GM23338 (cell line): ENCODE data around the gene C11orf24.

Experiments used
- CREB1 ChIP-seq: fragments of 250-450 bp; sonication (Bioruptor Pico); IDR thresholded peaks from 2 replicates; pipeline ENCODE4 v1.5.0; 2020; ENCODE audit warnings: low read depth, mild to moderate bottlenecking, moderate library complexity
- EZH2 ChIP-seq: fragments of 200-600 bp; sonication (generic); IDR thresholded peaks from one replicate; pipeline ENCODE4 v1.8.0; 2017; ENCODE audit warnings: antibody characterized with exemption, mild to moderate bottlenecking, low read depth; ENCODE audit not compliant: unreplicated experiment
- EZH2phosphoT487 ChIP-seq: fragments of 200-600 bp; sonication (generic); IDR thresholded peaks from one replicate; pipeline ENCODE4 v1.8.1; 2018; ENCODE audit warnings: antibody characterized with exemption; ENCODE audit not compliant: unreplicated experiment
- POLR2AphosphoS5 ChIP-seq: IDR thresholded peaks from 2 replicates; pipeline ENCODE4 v1.6.1; 2016; ENCODE audit warnings: antibody characterized with exemption, low read depth
- TF ChIP-seq, protein P1 (sequence below), 2 experiments: fragments of 200-600 bp in 1 of 2; sonication (generic) in 1 of 2; conservative IDR thresholded peaks; 2 replicates each; pipeline versions ENCODE4 v1.5.1 to v1.6.1; 2016 to 2017; ENCODE audit warnings: antibody characterized with exemption in 2 of 2, low read depth in 2 of 2, mild to moderate bottlenecking in 2 of 2, moderate library complexity in 1 of 2
- TF ChIP-seq, protein P2 (sequence below): IDR thresholded peaks from one replicate; pipeline ENCODE4 v1.6.1; 2018; ENCODE audit warnings: antibody characterized with exemption; ENCODE audit not compliant: unreplicated experiment

DNA sequence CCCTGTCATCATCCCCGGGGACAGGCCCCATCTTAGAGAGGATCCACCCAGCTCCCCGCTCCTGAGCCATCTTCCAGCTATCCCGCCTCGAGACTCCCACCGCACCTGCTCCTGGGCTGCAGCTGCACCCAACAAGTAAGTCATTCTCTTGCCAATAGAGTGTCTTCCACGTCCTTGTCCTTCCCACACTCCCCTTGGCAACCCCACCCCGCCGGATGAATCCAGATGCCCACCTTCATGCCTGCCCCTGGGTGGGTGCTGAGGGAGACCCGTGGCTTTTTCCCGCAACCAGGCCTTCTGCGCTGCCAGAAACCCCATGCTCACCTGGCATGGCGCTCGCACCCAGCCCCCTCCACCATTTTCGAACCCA lies 11.1 kb upstream of the C11orf24 start:
- TF ChIP-seq CREB1 (CRISPR knock-in tag), result no peak
- no peak for TF ChIP-seq EZH2
- TF ChIP-seq, protein P1, sequence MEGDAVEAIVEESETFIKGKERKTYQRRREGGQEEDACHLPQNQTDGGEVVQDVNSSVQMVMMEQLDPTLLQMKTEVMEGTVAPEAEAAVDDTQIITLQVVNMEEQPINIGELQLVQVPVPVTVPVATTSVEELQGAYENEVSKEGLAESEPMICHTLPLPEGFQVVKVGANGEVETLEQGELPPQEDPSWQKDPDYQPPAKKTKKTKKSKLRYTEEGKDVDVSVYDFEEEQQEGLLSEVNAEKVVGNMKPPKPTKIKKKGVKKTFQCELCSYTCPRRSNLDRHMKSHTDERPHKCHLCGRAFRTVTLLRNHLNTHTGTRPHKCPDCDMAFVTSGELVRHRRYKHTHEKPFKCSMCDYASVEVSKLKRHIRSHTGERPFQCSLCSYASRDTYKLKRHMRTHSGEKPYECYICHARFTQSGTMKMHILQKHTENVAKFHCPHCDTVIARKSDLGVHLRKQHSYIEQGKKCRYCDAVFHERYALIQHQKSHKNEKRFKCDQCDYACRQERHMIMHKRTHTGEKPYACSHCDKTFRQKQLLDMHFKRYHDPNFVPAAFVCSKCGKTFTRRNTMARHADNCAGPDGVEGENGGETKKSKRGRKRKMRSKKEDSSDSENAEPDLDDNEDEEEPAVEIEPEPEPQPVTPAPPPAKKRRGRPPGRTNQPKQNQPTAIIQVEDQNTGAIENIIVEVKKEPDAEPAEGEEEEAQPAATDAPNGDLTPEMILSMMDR (conservative IDR thresholded peaks at IDR 0.05; ENCODE audit: low read depth in 2 of 2), result no peak
- no peak for TF ChIP-seq POLR2AphosphoS5
- TF ChIP-seq EZH2phosphoT487, result no peak
- TF ChIP-seq, protein P2, sequence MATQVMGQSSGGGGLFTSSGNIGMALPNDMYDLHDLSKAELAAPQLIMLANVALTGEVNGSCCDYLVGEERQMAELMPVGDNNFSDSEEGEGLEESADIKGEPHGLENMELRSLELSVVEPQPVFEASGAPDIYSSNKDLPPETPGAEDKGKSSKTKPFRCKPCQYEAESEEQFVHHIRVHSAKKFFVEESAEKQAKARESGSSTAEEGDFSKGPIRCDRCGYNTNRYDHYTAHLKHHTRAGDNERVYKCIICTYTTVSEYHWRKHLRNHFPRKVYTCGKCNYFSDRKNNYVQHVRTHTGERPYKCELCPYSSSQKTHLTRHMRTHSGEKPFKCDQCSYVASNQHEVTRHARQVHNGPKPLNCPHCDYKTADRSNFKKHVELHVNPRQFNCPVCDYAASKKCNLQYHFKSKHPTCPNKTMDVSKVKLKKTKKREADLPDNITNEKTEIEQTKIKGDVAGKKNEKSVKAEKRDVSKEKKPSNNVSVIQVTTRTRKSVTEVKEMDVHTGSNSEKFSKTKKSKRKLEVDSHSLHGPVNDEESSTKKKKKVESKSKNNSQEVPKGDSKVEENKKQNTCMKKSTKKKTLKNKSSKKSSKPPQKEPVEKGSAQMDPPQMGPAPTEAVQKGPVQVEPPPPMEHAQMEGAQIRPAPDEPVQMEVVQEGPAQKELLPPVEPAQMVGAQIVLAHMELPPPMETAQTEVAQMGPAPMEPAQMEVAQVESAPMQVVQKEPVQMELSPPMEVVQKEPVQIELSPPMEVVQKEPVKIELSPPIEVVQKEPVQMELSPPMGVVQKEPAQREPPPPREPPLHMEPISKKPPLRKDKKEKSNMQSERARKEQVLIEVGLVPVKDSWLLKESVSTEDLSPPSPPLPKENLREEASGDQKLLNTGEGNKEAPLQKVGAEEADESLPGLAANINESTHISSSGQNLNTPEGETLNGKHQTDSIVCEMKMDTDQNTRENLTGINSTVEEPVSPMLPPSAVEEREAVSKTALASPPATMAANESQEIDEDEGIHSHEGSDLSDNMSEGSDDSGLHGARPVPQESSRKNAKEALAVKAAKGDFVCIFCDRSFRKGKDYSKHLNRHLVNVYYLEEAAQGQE, result no peak
